HepG2 (cell line): ENCODE results near the gene C10orf67. TPM values are rescaled to one million over a fixed set of nuclear protein-coding genes. Genes with fewer than 3 reads are reported as not detected.
"Not testable (repeated sequence)": the region's sequence is repeated elsewhere in the genome, so short reads cannot be mapped to it uniquely, and the experiment has no call there.

Source experiments
- ATAC-seq: fragments of 200-7000 bp; cut with Tn5 transposase; 3 replicates; pipeline ENCODE4 v1.9.1; 2020; ENCODE audit warnings: mild to moderate bottlenecking, moderate library complexity
- BruUV-seq: library from RNA; stranded (reverse); fragments of 400-500 nt; replicated peaks from 2 replicates; lab custom pipeline; 2021; lab: Mats Ljungman, UMichigan
- CTCF ChIA-PET: fragments of 300-600 bp; formaldehyde crosslinking; extraction: SDS; loops from one replicate; lab custom pipeline; 2021; ENCODE audit warnings: low total read pairs, inconsistent platforms, low intra/inter-chr PET ratio; lab: Yijun Ruan, JAX
- POLR2A ChIA-PET: fragments of 350-600 bp; sonication (Branson Sonifier 250); formaldehyde crosslinking; loops from one replicate; lab custom pipeline; 2020; ENCODE audit warnings: antibody characterized with exemption, inconsistent platforms; lab: Yijun Ruan, JAX
- DNase-seq: peaks from one replicate; pipeline ENCODE4 v3.0.0-alpha.2; 2015; ENCODE audit warnings: low spot score
- FAIRE-seq: peaks from 3 replicates; lab custom pipeline; 2011; peaks lifted over from hg19 to GRCh38; lab: Jason Lieb, UNC
- H2AFZ ChIP-seq: one replicate; pipeline ENCODE4 v1.6.1; 2011; ENCODE audit warnings: low read length, inconsistent platforms
- H3K27ac ChIP-seq: fragments of 300-600 bp; 3 replicates; pipeline ENCODE4 v1.8.0; 2011; ENCODE audit warnings: mixed run types, mild to moderate bottlenecking, mixed read lengths, low read length, inconsistent platforms; ENCODE audit not compliant: insufficient read depth; ENCODE audit errors: extremely low read length
- H3K27me3 ChIP-seq, 2 experiments: fragments of 200-600 bp in 1 of 2; 2 replicates in 1 of 2; 3 replicates in 1 of 2; pipeline versions ENCODE4 v1.6.0 to v1.8.0; 2011; ENCODE audit warnings: low read length in 2 of 2, mild to moderate bottlenecking in 2 of 2, moderate library complexity in 2 of 2, inconsistent platforms in 1 of 2; ENCODE audit not compliant: insufficient read depth in 2 of 2, control insufficient read depth in 1 of 2
- H3K36me3 ChIP-seq, 2 experiments: fragments of 200-600 bp in 1 of 2; replicated peaks in 1 of 2; 2 replicates in 1 of 2; 3 replicates in 1 of 2; pipeline versions ENCODE4 v1.5.1 to v1.8.0; 2011; ENCODE audit warnings: low read length in 2 of 2, inconsistent platforms in 1 of 2; ENCODE audit not compliant: insufficient read depth in 2 of 2, control insufficient read depth in 1 of 2
- H3K4me1 ChIP-seq: 2 replicates; pipeline ENCODE4 v1.5.1; 2012; ENCODE audit warnings: low read length, inconsistent platforms; ENCODE audit not compliant: insufficient read depth
- H3K4me2 ChIP-seq: 2 replicates; pipeline ENCODE4 v1.6.0; 2011; ENCODE audit warnings: low read depth, low read length, inconsistent platforms
- H3K4me3 ChIP-seq, 3 experiments: fragments of 200-600 bp in 1 of 3; sonication (generic), shearing (Covaris generic) in 1 of 3; replicated peaks in 1 of 3; 2 replicates each; pipeline ENCODE4 v1.5.1; 2011 to 2016; ENCODE audit warnings: low read length in 3 of 3, inconsistent platforms in 2 of 3, low read depth in 2 of 3, mild to moderate bottlenecking in 2 of 3, control low read depth in 1 of 3, mixed read lengths in 1 of 3; ENCODE audit not compliant: insufficient read depth in 1 of 3
- H3K79me2 ChIP-seq: one replicate; pipeline ENCODE4 v1.6.1; 2011; ENCODE audit warnings: low read length, inconsistent platforms; ENCODE audit not compliant: insufficient read depth
- H3K9ac ChIP-seq: 2 replicates; pipeline ENCODE4 v1.6.0; 2011; ENCODE audit warnings: mild to moderate bottlenecking, low read depth, low read length, inconsistent platforms; ENCODE audit not compliant: insufficient read depth
- H3K9me3 ChIP-seq: 2 replicates; pipeline ENCODE4 v1.5.1; 2012; ENCODE audit warnings: mild to moderate bottlenecking, low read length
- H4K20me1 ChIP-seq: 2 replicates; pipeline ENCODE4 v1.6.0; 2011; ENCODE audit warnings: inconsistent platforms, mild to moderate bottlenecking, low read length, moderate library complexity; ENCODE audit not compliant: insufficient read depth
- KDM6A ChIP-seq: IDR thresholded peaks from 2 replicates; pipeline ENCODE4 v1.6.1; 2016; ENCODE audit warnings: low read depth
- KLF12 ChIP-seq: sonication (generic); formaldehyde crosslinking; IDR thresholded peaks from 2 replicates; pipeline ENCODE4 v1.4.0; 2020; ENCODE audit warnings: missing genetic modification reagents, borderline replicate concordance
- XRCC5 ChIP-seq: fragments of 200-400 bp; formaldehyde crosslinking; optimal IDR thresholded peaks from 2 replicates; pipeline ENCODE3; 2017; ENCODE audit warnings: mild to moderate bottlenecking, low read length
- ZHX2 ChIP-seq, 2 experiments: sonication (generic) in 1 of 2; formaldehyde crosslinking in 1 of 2; IDR thresholded peaks; 2 replicates each; pipeline versions ENCODE4 v1.6.1 to v1.9.0; 2014 to 2022; ENCODE audit warnings: antibody characterized with exemption in 1 of 2, borderline replicate concordance in 1 of 2, inconsistent platforms in 1 of 2, low read depth in 1 of 2, missing genetic modification reagents in 1 of 2
- ZNF672 ChIP-seq: sonication (generic); formaldehyde crosslinking; IDR thresholded peaks from 2 replicates; pipeline ENCODE4 v1.8.1; 2022; ENCODE audit warnings: missing genetic modification reagents
- WGBS: methylation state at CpG from one replicate; pipeline ENCODE4 v1.1.6; 2017; ENCODE audit warnings: low lambda C conversion rate; 5-methylcytosine and 5-hydroxymethylcytosine counted together
- in situ Hi-C: cut with HindIII; loops from 2 replicates; pipeline ENCODE4 v1.10.0; 2017; ENCODE audit warnings: low pct_unique_long_range_greater_than_20kb; ENCODE audit not compliant: extremely low pct_ligation_motif_present
- intact Hi-C: fragments of 100-400 bp; cut with micrococcal nuclease; formaldehyde crosslinking; loops from one replicate; pipeline ENCODE4 v1.10.0; 2022; ENCODE audit not compliant: unreplicated experiment
- polyA plus RNA-seq, 8 experiments: library from polyadenylated mRNA; depleted of rRNA in 3 of 8; stranded (reverse) in 7 of 8; unstranded in 1 of 8; fragments of >200 nt; fragmentation: Illumina TruSeq in 4 of 8; extraction: Trizol in 4 of 8; gene quantifications; 2 replicates each; pipeline versions ENCODE4 v1.2.1 to v1.2.3, GENCODE V29; 2011 to 2016; ENCODE audit warnings: low read depth in 4 of 8, missing spikeins in 1 of 8, mixed read lengths in 1 of 8; ENCODE audit not compliant: insufficient read depth in 1 of 8
- total RNA-seq, 5 experiments: library from RNA; depleted of rRNA; stranded (reverse); fragments of >200 nt; fragmentation: Illumina TruSeq; extraction: Trizol; gene quantifications; 2 replicates each; pipeline ENCODE4 v1.2.3, GENCODE V29; 2016; ENCODE audit warnings: low read depth in 1 of 5

The C10orf67 gene
- total and polyA plus RNA-seq, 2 of the 13 experiments (the other 11 are each of a cell fraction or from before 2014, with no cell fraction given), result not detected

GRCh38 chr10:23390809-23391208, 46.2 kb upstream of the C10orf67 start (continued):
- no peak for TF ChIP-seq XRCC5
- TF ChIP-seq ZNF672 (CRISPR knock-in tag), result no peak
- no peak for TF ChIP-seq KDM6A
- TF ChIP-seq KLF12 (CRISPR knock-in tag), result no peak
- no peak for TF ChIP-seq ZHX2 (IDR thresholded peaks at IDR 0.05; ENCODE audit: low read depth)
- TF ChIP-seq ZHX2 (CRISPR knock-in tag; IDR thresholded peaks at IDR 0.05; ENCODE audit: borderline replicate concordance), result no peak

GRCh38 chr10:23390408-23390807, 45.8 kb upstream of the C10orf67 start:
- H3K9me3 ChIP-seq, in situ Hi-C loops, H3K9ac ChIP-seq, CTCF ChIA-PET, POLR2A ChIA-PET, H2AFZ ChIP-seq, H3K4me2 ChIP-seq, FAIRE-seq, H3K27me3 ChIP-seq, intact Hi-C loops, H3K36me3 ChIP-seq, H3K27ac ChIP-seq, H3K4me3 ChIP-seq, H3K4me1 ChIP-seq, DNase-seq, ATAC-seq, BruUV-seq, H4K20me1 ChIP-seq, H3K79me2 ChIP-seq: not testable (repeated sequence)
- WGBS, result 35% methylated on average over 10 of the region's 10 CpGs

- H3K4me1 ChIP-seq, BruUV-seq, FAIRE-seq, H3K27ac ChIP-seq, ATAC-seq, POLR2A ChIA-PET, CTCF ChIA-PET, intact Hi-C loops, H3K36me3 ChIP-seq, in situ Hi-C loops, DNase-seq, H4K20me1 ChIP-seq, H3K79me2 ChIP-seq, H3K4me3 ChIP-seq, H3K9me3 ChIP-seq, H3K4me2 ChIP-seq, H3K27me3 ChIP-seq, H3K9ac ChIP-seq, H2AFZ ChIP-seq: not testable (repeated sequence)
- 37% methylated on average over 3 of the region's 3 CpGs for WGBS
Observed at GRCh38 chr10:23387516-23387915, 42.9 kb upstream of the C10orf67 start.
